Body of pancreas (tissue), 4 donors: ENCODE measurements around the gene KANK4. TPM values are rescaled to one million over a fixed set of nuclear protein-coding genes. Genes with fewer than 3 reads are reported as not detected.

Experiments used
- ATAC-seq: fragments of 150-250 bp; one replicate; pipeline ENCODE4 v1.9.1; 2016
- DNase-seq, 4 donors: peaks; one replicate each; pipeline ENCODE4 v3.0.0-alpha.2; 2019
- H3K27ac ChIP-seq, 4 donors: fragments of 200-600 bp; sonication (generic); 1 replicate in 3 of 4; 2 replicates in 1 of 4; pipeline versions ENCODE4 v1.5.1 to v1.6.1; 2016 to 2019; ENCODE audit warnings: mild to moderate bottlenecking in 1 of 4, mixed read lengths in 1 of 4, moderate library complexity in 1 of 4
- H3K27me3 ChIP-seq, 2 donors: fragments of 200-600 bp; sonication (generic); one replicate each; pipeline ENCODE4 v1.6.0; 2016; ENCODE audit warnings: mild to moderate bottlenecking in 1 of 2
- H3K36me3 ChIP-seq, 2 donors: fragments of 200-600 bp; sonication (generic); replicated peaks in 1 of 2; 2 replicates each; pipeline ENCODE4 v1.5.1; 2016; ENCODE audit warnings: low read depth in 2 of 2; ENCODE audit not compliant: insufficient read depth in 1 of 2
- H3K4me1 ChIP-seq: fragments of 200-600 bp; sonication (generic); one replicate; pipeline ENCODE4 v1.6.0; 2016
- H3K4me3 ChIP-seq, 2 donors: fragments of 200-600 bp; sonication (generic); 1 replicate in 1 of 2; 2 replicates in 1 of 2; pipeline ENCODE4 v1.5.1; 2016 to 2019
- H3K9me3 ChIP-seq, 3 donors: fragments of 200-600 bp; sonication (generic); 1 replicate in 2 of 3; 2 replicates in 1 of 3; pipeline ENCODE4 v1.5.1; 2016
- POLR2A ChIP-seq, 3 donors: fragments of 450-650 bp; IDR thresholded peaks; one replicate each; pipeline ENCODE4 v1.6.1; 2016; ENCODE audit warnings: antibody characterized with exemption in 3 of 3, mild to moderate bottlenecking in 2 of 3
- WGBS, 2 donors: methylation state at CpG; one replicate each; pipeline ENCODE4 v1.1.5; 2017; 5-methylcytosine and 5-hydroxymethylcytosine counted together
- intact Hi-C: fragments of 100-400 bp; cut with DNase I; formaldehyde crosslinking; loops from one replicate; pipeline ENCODE4 v1.15.1; 2023
- total RNA-seq, 2 donors: library from RNA; depleted of rRNA; stranded (reverse); fragments of >200 nt; gene quantifications; one replicate each; pipeline ENCODE4 v1.1.0, GENCODE V29; 2016
- TF ChIP-seq, protein P1 (sequence below), 7 experiments: fragments of 450-650 bp in 4 of 7; fragments of 200-600 bp in 3 of 7; sonication (generic) in 3 of 7; IDR thresholded peaks; one replicate each; pipeline ENCODE4 v1.5.1; 2016 to 2019; ENCODE audit warnings: antibody characterized with exemption in 7 of 7

KANK4 gene
- total RNA-seq, 2 donors from 2014 or later: 9.1 to 23.7 TPM

DNA sequence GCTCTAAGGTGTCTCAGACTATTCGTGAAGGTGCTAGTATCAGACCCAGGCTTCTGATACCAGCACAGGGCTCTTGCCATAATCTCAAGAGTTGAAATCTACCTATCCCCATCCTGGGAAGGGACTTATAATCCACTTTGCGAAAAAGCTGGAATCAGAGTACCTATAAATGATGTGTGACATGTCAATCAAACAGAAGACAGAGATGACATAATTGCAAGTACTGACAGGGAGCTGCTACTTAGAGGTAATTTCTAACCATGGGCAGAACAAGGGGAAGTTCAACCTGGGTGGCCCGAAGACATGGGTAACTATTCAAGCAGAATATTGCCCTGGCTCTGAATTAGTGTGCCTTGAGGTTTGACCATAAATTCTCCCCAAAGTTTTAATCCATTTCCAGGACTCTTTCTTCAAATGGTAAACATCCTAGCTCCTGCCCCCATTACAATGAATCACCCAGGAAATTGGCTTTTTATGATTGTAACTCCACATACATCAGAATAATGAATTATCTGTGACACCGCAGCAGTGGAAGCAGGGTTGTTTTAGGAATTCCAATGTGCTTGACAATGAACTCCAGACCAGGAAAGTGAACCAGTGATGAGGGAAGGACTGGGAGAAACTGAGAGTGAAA, 37.2 kb downstream of the KANK4 start:
- WGBS, 2 donors: 91 to 94% methylated on average over 4 of the region's 4 CpGs
- no peak overlapping the region for H3K4me3 ChIP-seq
- intact Hi-C loops: no loop called here
- H3K36me3 ChIP-seq: peaks cover 0 to 2% of the 10 kb centered on the region in 2 donors
- peaks cover 33% of the 10 kb centered on the region for H3K4me1 ChIP-seq
- DNase-seq (no peak), ATAC-seq (no peak)
- H3K9me3 ChIP-seq: no peaks in the 10 kb centered on the region
- TF ChIP-seq POLR2A (IDR thresholded peaks at IDR 0.05): no peak
- TF ChIP-seq, protein P1, sequence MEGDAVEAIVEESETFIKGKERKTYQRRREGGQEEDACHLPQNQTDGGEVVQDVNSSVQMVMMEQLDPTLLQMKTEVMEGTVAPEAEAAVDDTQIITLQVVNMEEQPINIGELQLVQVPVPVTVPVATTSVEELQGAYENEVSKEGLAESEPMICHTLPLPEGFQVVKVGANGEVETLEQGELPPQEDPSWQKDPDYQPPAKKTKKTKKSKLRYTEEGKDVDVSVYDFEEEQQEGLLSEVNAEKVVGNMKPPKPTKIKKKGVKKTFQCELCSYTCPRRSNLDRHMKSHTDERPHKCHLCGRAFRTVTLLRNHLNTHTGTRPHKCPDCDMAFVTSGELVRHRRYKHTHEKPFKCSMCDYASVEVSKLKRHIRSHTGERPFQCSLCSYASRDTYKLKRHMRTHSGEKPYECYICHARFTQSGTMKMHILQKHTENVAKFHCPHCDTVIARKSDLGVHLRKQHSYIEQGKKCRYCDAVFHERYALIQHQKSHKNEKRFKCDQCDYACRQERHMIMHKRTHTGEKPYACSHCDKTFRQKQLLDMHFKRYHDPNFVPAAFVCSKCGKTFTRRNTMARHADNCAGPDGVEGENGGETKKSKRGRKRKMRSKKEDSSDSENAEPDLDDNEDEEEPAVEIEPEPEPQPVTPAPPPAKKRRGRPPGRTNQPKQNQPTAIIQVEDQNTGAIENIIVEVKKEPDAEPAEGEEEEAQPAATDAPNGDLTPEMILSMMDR (IDR thresholded peaks at IDR 0.05): no peak
- H3K27me3 ChIP-seq: no peaks in the 10 kb centered on the region
- H3K27ac ChIP-seq: no peak overlapping the region

DNA sequence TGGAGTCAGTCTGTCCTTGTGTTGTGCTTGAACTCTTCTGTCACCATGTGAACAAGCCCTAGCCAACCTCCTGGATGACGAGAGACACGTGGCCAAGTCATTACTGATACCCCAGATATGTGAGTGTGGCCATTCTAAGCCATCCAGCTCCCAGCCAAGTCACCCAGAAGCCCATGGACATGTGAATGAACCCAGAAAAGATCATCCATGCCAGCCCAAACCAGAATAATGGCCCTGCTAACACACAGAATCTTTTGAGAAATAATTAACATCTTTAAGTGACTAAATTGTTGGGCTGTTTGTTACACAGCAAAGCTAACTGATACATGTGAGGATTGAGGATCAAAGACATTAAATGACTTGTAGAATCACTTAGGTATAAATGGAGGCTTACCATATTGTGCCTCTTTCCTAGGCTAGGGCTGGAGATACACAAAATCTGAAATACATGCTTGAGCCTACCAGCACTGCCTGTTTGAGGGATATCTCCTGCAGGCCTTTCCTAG, 38.2 kb downstream of the KANK4 start:
- H3K27me3 ChIP-seq: no peaks in the 10 kb centered on the region
- TF ChIP-seq, protein P1 (IDR thresholded peaks at IDR 0.05): no peak
- peaks cover 23% of the 10 kb centered on the region for H3K4me1 ChIP-seq
- no peak overlapping the region for H3K4me3 ChIP-seq
- no peaks in the 10 kb centered on the region for H3K9me3 ChIP-seq
- intact Hi-C loops: no loop called here
- 52% methylated on average over 2 of the region's 2 CpGs; no CpG with 5 or more reads in 1 of the 2 donors for WGBS, 2 donors
- no peak overlapping the region for H3K27ac ChIP-seq
- DNase-seq (no peak), ATAC-seq (no peak)
- peaks cover 0 to 2% of the 10 kb centered on the region in 2 donors for H3K36me3 ChIP-seq

DNA sequence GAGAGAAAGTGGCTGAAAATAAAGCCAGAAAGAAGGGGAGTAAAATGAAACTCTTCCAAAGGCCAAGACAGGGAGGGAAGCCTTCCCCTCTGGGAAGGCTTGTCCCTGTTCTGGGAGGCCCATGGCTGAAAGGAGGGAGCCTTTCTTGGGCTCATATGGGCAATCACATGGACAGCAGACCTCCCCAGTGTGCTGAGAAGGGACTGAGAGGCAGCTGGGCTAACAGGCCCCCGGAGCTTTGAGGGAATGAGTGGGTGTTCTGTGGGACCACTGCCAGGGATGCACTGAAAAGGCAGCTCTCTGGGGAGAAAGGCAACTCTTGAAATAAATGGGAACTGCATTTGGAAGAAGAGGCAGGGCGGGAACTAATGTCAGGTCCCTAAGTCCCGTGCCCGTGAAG, 39.1 kb downstream of the KANK4 start:
- TF ChIP-seq POLR2A (IDR thresholded peaks at IDR 0.05): no peak
- TF ChIP-seq, protein P1 (IDR thresholded peaks at IDR 0.05): no peak
- Histone ChIP-seq H3K36me3 (peaks cover 0 to 2% of the 10 kb centered on the region in 2 donors), H3K9me3 (no peaks in the 10 kb centered on the region), H3K4me3 (no peak overlapping the region), H3K4me1 (peaks cover 14% of the 10 kb centered on the region), H3K27me3 (no peaks in the 10 kb centered on the region), H3K27ac (no peak overlapping the region)
- 80 to 86% methylated on average over 4 of the region's 4 CpGs for WGBS, 2 donors
- intact Hi-C loops: no loop called here
- no peak for ATAC-seq
- no peak for DNase-seq

GRCh38 chr1:62276791-62277190, 42.4 kb downstream of the KANK4 start:
- no peak for ATAC-seq
- Histone ChIP-seq H3K36me3 (peaks cover 0 to 4% of the 10 kb centered on the region in 2 donors), H3K9me3 (no peaks in the 10 kb centered on the region), H3K27me3 (no peaks in the 10 kb centered on the region), H3K4me1 (no peaks in the 10 kb centered on the region), H3K4me3 (no peak overlapping the region), H3K27ac (no peak overlapping the region)
- no peak for TF ChIP-seq POLR2A (IDR thresholded peaks at IDR 0.05)
- TF ChIP-seq, protein P1 (IDR thresholded peaks at IDR 0.05): no peak
- intact Hi-C loops: no loop called here
- DNase-seq: no peak
